Measurements from ENCODE around the gene APOC4. TPM values are rescaled to one million over a fixed set of nuclear protein-coding genes. Genes with fewer than 3 reads are reported as not detected.

The APOC4 gene
- total and polyA plus RNA-seq, 4 donors: 1.0 to 420 (median 275) TPM

- TF ChIP-seq, protein P1, sequence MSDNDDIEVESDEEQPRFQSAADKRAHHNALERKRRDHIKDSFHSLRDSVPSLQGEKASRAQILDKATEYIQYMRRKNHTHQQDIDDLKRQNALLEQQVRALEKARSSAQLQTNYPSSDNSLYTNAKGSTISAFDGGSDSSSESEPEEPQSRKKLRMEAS (IDR thresholded peaks at IDR 0.05): peak; percentile 23
- TF ChIP-seq ATF3 (IDR thresholded peaks at IDR 0.05): no peak
- TF ChIP-seq HNF4A (conservative IDR thresholded peaks at IDR 0.05): peak; percentile 80 to 91
- peak; percentile 77 to 87 for TF ChIP-seq RXRA (IDR thresholded peaks at IDR 0.05)
- no peak for TF ChIP-seq FOXA1 (IDR thresholded peaks at IDR 0.05)
- TF ChIP-seq FOXA2 (IDR thresholded peaks at IDR 0.05): peak; percentile 14
- TF ChIP-seq ZBTB33 (IDR thresholded peaks at IDR 0.05): no peak
- TF ChIP-seq JUND (IDR thresholded peaks at IDR 0.05): peak in 1 of 2 donors; percentile 43
- TF ChIP-seq, protein P2, sequence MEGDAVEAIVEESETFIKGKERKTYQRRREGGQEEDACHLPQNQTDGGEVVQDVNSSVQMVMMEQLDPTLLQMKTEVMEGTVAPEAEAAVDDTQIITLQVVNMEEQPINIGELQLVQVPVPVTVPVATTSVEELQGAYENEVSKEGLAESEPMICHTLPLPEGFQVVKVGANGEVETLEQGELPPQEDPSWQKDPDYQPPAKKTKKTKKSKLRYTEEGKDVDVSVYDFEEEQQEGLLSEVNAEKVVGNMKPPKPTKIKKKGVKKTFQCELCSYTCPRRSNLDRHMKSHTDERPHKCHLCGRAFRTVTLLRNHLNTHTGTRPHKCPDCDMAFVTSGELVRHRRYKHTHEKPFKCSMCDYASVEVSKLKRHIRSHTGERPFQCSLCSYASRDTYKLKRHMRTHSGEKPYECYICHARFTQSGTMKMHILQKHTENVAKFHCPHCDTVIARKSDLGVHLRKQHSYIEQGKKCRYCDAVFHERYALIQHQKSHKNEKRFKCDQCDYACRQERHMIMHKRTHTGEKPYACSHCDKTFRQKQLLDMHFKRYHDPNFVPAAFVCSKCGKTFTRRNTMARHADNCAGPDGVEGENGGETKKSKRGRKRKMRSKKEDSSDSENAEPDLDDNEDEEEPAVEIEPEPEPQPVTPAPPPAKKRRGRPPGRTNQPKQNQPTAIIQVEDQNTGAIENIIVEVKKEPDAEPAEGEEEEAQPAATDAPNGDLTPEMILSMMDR (IDR thresholded peaks at IDR 0.05; ENCODE audit: low read depth, low read length, missing input control): no peak
- peak; percentile 44 for TF ChIP-seq YY1 (IDR thresholded peaks at IDR 0.05)
- TF ChIP-seq RAD21 (IDR thresholded peaks at IDR 0.05): peak in 1 of 2 donors; percentile 48
- TF ChIP-seq SP1 (IDR thresholded peaks at IDR 0.05): peak; percentile 79
- TF ChIP-seq HNF4G (IDR thresholded peaks at IDR 0.05): peak; percentile 63
- Histone ChIP-seq H3K4me1 (ENCODE audit: control insufficient read depth in 4 of 4, insufficient read depth in 4 of 4, low read length in 3 of 4) (peaks cover 21 to 49% (median 37%) of the 10 kb centered on the region in 4 donors), H3K27ac (ENCODE audit: low read depth in 1 of 2, low read length in 2 of 2) (peak overlapping the region; percentile 32 to 39), H3K9me3 (ENCODE audit: control insufficient read depth in 4 of 4, low read length in 3 of 4) (no peaks in the 10 kb centered on the region), H3K36me3 (ENCODE audit: control insufficient read depth in 4 of 4, insufficient read depth in 3 of 4, low read depth in 1 of 4, low read length in 3 of 4) (no peaks in the 10 kb centered on the region), H3K4me3 (ENCODE audit: low read depth in 1 of 3, low read length in 3 of 3) (no peak overlapping the region), H3K9ac (ENCODE audit: low read depth in 1 of 2, low read length in 2 of 2) (no peak overlapping the region), H3K27me3 (ENCODE audit: control insufficient read depth in 4 of 4, insufficient read depth in 4 of 4, low read length in 3 of 4) (no peaks in the 10 kb centered on the region)
- DNase-seq (ENCODE audit: low spot score): no peak
- WGBS: 34% methylated on average over 7 of the region's 7 CpGs
Observed at GRCh38 chr19:44930088-44930487, 11.9 kb upstream of the APOC4 start.

DNA sequence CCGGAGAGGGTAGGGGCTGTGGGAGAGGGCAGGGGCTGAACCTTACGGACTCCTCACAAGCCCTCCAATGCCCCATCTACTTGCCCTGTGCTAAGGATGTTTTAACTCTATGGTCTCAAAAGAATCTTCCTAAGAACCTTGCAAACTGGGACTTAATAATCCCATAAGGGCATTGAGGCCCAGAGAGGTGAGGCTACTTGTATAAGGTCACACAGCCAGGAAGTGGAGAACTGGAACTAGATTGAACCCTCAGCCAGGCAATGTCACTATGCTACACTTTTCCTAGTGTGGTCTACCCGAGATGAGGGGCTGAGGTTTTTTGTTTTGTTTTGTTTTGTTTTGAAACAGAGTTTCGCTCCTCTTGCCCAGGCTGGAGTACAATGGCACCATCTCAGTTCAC is 10.5 kb upstream of the APOC4 start:
- H3K27me3 ChIP-seq (ENCODE audit: control insufficient read depth in 4 of 4, insufficient read depth in 4 of 4, low read length in 3 of 4): no peaks in the 10 kb centered on the region
- no peak for DNase-seq (ENCODE audit: low spot score)
- no peak overlapping the region for H3K4me3 ChIP-seq (ENCODE audit: low read depth in 1 of 3, low read length in 3 of 3)
- TF ChIP-seq SP1 (IDR thresholded peaks at IDR 0.05) (no peak), YY1 (IDR thresholded peaks at IDR 0.05) (no peak), RXRA (IDR thresholded peaks at IDR 0.05) (no peak), TAF1 (conservative IDR thresholded peaks at IDR 0.05) (no peak), FOXA1 (IDR thresholded peaks at IDR 0.05) (no peak)
- 96% methylated on average over 4 of the region's 4 CpGs for WGBS
- H3K27ac ChIP-seq (ENCODE audit: low read depth in 1 of 2, low read length in 2 of 2): peak overlapping the region in 1 of 2 donors; percentile 32
- H3K36me3 ChIP-seq (ENCODE audit: control insufficient read depth in 4 of 4, insufficient read depth in 3 of 4, low read depth in 1 of 4, low read length in 3 of 4): no peaks in the 10 kb centered on the region
- H3K9me3 ChIP-seq (ENCODE audit: control insufficient read depth in 4 of 4, low read length in 3 of 4): no peaks in the 10 kb centered on the region
- H3K4me1 ChIP-seq (ENCODE audit: control insufficient read depth in 4 of 4, insufficient read depth in 4 of 4, low read length in 3 of 4): peaks cover 12 to 46% (median 35%) of the 10 kb centered on the region in 4 donors
- no peak overlapping the region for H3K9ac ChIP-seq (ENCODE audit: low read depth in 1 of 2, low read length in 2 of 2)

- Histone ChIP-seq H3K36me3 (ENCODE audit: control insufficient read depth in 4 of 4, insufficient read depth in 3 of 4, low read depth in 1 of 4, low read length in 3 of 4) (no peaks in the 10 kb centered on the region), H3K4me3 (ENCODE audit: low read depth in 1 of 3, low read length in 3 of 3) (no peak overlapping the region), H3K9me3 (ENCODE audit: control insufficient read depth in 4 of 4, low read length in 3 of 4) (no peaks in the 10 kb centered on the region), H3K4me1 (ENCODE audit: control insufficient read depth in 4 of 4, insufficient read depth in 4 of 4, low read length in 3 of 4) (peaks cover 0 to 46% (median 27%) of the 10 kb centered on the region in 4 donors), H3K9ac (ENCODE audit: low read depth in 1 of 2, low read length in 2 of 2) (no peak overlapping the region), H3K27me3 (ENCODE audit: control insufficient read depth in 4 of 4, insufficient read depth in 4 of 4, low read length in 3 of 4) (no peaks in the 10 kb centered on the region), H3K27ac (ENCODE audit: low read depth in 1 of 2, low read length in 2 of 2) (peak overlapping the region; percentile 90 to 91)
- 40% methylated on average over 5 of the region's 5 CpGs for WGBS
- DNase-seq (ENCODE audit: low spot score): no peak
- TF ChIP-seq HNF4G (IDR thresholded peaks at IDR 0.05): no peak
- TF ChIP-seq, protein P2 (IDR thresholded peaks at IDR 0.05; ENCODE audit: low read depth, low read length, missing input control): no peak
- peak; percentile 67 to 83 for TF ChIP-seq HNF4A (conservative IDR thresholded peaks at IDR 0.05)
- peak; percentile 97 to 99 for TF ChIP-seq RXRA (IDR thresholded peaks at IDR 0.05)
- peak; percentile 95 for TF ChIP-seq YY1 (IDR thresholded peaks at IDR 0.05)
- TF ChIP-seq ZBTB33 (IDR thresholded peaks at IDR 0.05): peak; percentile 64
- peak; percentile 49 to 79 for TF ChIP-seq JUND (IDR thresholded peaks at IDR 0.05)
- TF ChIP-seq TAF1 (conservative IDR thresholded peaks at IDR 0.05): no peak
- TF ChIP-seq NR2F2 (IDR thresholded peaks at IDR 0.05): peak; percentile 15
- TF ChIP-seq, protein P1 (IDR thresholded peaks at IDR 0.05): peak; percentile 32
- peak in 1 of 2 donors; percentile 81 for TF ChIP-seq EGR1 (IDR thresholded peaks at IDR 0.05; ENCODE audit: low read depth in 2 of 2)
- peak; percentile 64 for TF ChIP-seq FOXA1 (IDR thresholded peaks at IDR 0.05)
- peak; percentile 84 for TF ChIP-seq SP1 (IDR thresholded peaks at IDR 0.05)
- TF ChIP-seq ATF3 (IDR thresholded peaks at IDR 0.05): peak; percentile 75
Observed at GRCh38 chr19:44939668-44940067, 2.4 kb upstream of the APOC4 start.

Data from liver (tissue), 9 donors.